Activated T-cell treated with anti-CD3 and anti-CD28 coated beads, Interleukin-2, amount 50 U/mL, for 48 hours (primary cell): ENCODE results near the gene ZDHHC11.

Source experiments
- DNase-seq, 2 experiments: peaks; one replicate each; pipeline ENCODE4 v3.0.0-alpha.2; 2020

ZDHHC11 gene, protein sequence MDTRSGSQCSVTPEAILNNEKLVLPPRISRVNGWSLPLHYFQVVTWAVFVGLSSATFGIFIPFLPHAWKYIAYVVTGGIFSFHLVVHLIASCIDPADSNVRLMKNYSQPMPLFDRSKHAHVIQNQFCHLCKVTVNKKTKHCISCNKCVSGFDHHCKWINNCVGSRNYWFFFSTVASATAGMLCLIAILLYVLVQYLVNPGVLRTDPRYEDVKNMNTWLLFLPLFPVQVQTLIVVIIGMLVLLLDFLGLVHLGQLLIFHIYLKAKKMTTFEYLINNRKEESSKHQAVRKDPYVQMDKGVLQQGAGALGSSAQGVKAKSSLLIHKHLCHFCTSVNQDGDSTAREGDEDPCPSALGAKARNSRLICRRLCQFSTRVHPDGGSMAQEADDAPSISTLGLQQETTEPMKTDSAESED

DNA sequence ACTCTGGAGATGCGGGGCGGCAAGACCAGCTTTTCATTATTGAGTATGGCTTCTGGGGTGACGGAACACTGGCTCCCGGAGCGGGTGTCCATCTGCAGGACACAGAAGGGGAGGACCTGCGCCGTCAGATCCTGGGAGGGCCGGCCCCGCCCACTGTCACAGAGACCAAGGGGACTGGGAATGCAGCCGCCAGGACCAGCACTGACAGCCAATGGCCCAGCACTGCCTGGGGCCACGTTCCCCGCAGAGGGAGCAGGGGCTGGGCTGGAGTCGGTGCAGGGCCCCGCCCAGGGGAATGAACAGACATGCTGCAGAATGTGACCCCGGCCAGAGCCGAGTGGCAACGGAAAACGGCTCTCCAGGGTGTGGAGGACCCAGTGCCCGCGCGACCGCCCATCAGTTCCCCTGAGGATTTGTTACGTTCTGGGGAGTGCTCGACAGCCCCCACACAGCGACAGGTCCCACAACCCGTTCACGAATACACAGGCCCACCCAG lies at the start of gene ZDHHC11:
ZDHHC11 (minus strand) TSS at position 476 of the 496 bp plus-strand sequence; CDS start at position 92, 384 bp downstream.
- no peak for DNase-seq

- DNase-seq: no peak
Measured at GRCh38 chr5:893711-894110, 42.9 kb upstream of the ZDHHC11 start.

- DNase-seq: no peak
Measured at GRCh38 chr5:893137-893506, 42.3 kb upstream of the ZDHHC11 start.

DNA sequence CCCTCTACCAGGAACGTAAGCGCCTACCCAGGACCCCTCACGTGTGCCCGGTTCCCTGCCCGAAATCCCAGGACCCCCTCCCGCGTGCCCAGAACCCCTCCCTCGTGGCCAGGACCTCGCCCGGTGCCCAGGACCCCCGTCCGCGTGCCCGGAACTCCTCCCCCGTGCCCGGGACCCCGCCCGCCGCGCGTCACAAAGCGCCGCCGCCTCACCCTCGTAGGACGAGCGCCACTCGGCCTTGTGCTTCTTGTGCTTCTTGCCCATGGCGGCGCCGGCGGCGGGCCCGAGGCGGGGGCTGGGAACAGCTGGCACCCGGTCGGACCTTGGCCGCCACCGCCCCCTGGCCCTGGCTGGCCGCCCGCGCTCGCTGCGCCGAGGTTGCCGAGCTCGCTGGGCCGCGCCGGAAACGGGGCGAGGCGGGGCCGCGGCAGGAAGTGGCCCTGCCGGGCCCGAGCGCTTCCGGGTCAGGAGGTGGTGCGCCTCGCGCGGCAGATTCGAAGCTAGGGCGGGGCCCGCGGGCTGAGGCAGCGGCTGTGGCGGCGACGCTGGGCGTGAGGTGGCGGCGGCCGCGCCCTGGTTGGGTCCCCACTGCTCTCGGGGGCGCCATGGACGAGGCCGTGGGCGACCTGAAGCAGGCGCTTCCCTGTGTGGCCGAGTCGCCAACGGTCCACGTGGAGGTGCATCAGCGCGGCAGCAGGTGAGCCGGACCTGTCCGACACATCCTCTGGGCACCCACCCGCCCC lies 41.8 kb upstream of the ZDHHC11 start, which contains the start of the genes BRD9 and TRIP13:
BRD9 (minus strand) TSS at position 408 of the 743 bp plus-strand sequence; CDS start at position 264, 144 bp downstream.
TRIP13 (plus strand) TSS at position 491 of the 743 bp plus-strand sequence; CDS start at position 606, 115 bp downstream.
- DNase-seq: peak; percentile 86 to 91

DNA sequence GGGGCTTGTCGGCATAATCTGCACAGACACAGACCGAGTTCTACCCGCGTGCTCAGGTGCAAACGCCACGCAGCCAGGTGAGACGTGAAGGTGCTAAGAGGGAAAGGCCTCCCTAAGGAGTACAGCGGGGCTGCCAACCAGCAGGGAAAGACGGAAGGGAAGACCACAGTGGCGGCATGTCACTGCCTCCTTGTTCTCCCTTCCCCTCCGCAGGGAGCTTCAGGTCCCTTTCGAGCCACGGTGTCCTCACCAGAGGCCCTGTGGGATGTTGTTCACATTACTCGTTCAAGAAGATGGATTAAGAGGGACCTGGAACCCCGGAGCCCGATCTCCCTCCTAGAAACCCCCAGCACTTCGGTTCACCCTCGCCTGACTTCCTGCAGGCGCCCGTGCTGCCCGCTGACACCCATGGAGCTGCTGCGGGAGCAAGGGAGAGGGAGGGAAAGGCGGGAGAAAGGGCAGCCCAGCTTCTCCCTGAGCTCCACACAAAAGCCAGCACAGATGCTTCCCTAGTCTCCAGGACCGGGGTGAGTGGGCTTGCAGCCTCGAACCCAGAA lies 41.1 kb upstream of the ZDHHC11 start:
- DNase-seq: peak in 1 of 2 experiments; percentile 42

DNA sequence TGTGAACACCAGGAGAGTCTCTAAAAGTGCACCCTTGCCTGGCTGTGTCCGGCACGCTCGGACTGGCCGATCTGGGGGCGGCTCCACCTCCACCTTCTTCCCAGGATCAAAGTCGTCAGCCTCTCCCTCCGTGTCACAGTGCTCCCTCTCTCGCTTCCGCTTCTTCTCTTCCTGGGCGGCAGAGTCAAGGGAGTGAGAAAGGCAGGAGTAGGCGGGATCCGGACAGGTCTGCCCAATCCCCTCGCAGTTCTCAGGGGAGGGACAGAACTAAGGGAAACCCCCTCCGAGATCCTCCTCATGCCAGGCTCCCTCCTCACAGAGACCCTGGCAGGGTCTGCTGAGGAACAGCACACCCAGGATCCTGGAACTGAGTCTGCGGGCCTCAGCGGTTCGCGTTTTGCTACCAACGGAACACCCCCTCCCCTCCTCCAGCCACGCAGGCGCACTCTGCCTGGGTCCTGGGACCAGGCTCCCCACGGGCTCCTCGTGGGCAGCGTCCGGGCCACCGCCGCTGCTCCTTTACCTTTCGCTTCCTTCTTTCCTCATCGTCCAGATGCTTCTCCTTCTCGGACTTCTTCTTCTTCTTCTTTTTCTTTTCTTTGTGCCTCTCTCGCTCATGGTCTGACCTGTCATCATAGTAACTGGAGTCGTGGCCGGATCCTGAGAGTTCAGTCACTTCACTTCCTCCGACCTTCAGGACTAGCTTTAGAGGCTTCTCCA lies 40.5 kb upstream of the ZDHHC11 start:
- DNase-seq: no peak

DNA sequence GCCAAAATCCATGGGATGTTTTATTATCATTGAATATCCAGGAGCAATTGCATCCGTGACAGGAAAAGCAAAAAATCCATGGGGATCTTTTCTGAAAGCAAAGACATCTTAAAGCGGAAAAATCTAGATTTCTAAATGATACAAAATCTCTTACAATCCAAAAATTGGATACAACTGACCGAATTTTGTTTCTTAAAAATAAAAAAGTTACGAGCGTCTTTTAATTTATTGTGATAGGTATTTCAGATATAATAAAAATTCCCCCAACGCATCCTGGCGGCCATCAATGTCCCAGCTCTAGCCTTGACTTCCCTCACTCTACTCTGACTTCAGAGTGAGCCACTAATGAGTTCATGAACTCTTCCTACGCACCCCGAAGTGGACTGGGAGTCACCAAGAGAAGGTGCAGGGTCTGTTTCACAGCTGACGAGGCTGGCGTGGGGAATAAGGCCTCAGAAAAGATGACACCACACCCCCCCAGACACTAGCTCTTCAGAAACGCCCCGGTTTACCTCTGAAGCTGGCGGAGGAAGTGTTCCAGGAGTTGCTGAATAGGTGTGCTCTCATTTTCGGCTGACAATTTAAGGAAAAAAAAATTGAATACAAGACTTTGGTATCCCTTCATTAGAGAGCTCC lies 38.4 kb upstream of the ZDHHC11 start:
- no peak for DNase-seq

- no peak for DNase-seq
Measured at GRCh38 chr5:888638-889035, 37.9 kb upstream of the ZDHHC11 start.

DNA sequence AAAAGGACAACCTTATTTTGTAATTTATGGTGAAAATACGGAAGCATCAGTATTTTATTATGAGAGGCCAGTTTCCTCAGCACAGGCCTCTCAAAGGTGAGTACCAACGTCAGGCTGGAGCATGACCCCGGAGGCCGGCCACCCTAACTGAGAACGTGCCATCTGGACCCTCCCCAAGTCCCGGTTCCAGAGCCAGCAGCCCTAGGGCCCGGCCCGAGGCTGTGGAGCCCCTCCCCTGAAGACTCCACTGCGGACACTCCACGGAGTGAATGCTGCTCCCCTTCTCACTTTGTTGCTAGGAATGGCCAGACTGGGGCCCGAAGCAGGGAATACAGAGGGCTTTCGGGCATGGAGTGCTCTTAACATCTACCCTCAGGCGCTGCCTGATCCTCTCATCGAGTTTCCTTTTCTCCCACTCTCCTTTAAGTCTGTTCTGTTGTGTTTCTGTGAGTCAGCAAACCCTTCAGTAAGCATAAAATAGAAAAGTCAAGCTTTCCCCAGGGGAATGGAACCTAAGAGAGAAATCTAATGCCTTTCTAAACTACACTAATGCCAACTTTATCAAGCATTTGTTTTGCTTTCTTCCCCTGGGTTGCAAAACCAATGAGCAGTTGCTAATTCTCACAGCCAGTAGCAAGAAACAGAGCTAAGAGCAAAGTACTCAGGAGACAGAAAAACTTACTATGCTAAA lies 37.3 kb upstream of the ZDHHC11 start:
- DNase-seq: no peak

DNA sequence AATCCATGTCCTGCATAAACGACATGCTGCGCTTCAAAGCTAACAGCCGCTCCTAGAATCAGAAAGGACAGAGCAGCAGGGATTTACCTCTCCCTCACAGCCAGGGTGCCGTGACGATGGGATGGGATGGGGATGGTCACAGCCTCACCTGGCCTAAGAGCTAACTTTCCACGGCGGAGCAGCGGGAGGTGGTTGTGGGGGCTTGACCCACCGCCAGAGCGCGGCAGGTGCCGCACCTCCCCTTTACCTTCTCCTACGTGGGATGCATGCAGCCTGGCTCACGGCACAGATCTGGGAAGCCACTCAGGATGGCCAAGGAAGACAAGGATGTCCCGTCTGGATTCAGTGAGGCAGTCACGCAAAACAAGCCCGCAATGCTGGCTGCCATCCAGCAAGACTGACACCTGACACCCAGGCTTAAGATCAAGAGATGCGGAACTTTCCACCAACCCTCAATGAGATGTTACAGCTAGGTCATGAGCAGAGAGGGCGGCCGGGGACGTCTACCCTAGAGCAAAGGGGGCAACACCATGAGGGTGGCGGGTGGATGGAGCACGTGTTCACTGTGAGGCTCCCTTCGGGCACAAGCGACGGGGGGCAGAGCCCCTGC lies 36.0 kb upstream of the ZDHHC11 start:
- DNase-seq: no peak

DNA sequence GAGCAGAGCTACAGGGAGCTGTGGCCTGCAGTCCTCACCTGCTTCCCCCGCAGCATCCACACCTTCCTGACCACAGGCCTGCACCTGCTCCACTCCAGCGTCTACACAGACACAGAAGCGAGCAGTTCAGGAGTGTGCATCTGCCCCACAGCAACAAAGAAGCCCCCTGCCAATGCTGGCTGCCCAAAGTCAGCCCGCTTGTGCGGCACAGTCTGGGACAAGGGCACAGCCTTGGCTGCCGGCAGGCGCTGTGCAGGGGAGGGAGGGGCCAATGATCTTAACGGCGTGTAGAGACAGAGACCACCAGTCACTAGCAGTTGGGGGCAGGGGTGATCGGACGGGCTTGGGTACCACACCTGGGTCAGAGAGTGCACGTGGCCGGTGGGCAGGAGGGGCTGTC lies 35.2 kb upstream of the ZDHHC11 start:
- DNase-seq: no peak

GRCh38 chr5:885529-885928 lies 34.7 kb upstream of the ZDHHC11 start:
- no peak for DNase-seq

DNA sequence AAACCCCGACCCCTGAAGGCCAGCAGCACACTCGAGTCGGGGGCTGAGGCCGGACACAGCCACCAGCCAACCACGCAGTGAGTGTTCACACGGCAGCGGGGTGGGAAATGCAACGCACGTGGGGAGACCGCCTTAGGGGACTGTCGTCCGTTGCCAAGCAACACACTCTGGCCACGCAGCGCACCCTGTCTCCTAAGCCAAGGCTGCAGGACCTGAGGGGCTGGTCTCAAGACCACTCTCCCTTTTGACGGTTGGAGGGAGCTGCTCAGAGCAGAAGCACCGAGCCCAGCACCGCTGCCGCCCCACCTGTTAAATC lies 34.3 kb upstream of the ZDHHC11 start:
- no peak for DNase-seq

GRCh38 chr5:884345-885126 lies 33.8 kb upstream of the ZDHHC11 start:
- no peak for DNase-seq

- no peak for DNase-seq
Measured at GRCh38 chr5:883475-884181, 32.8 kb upstream of the ZDHHC11 start.

DNA sequence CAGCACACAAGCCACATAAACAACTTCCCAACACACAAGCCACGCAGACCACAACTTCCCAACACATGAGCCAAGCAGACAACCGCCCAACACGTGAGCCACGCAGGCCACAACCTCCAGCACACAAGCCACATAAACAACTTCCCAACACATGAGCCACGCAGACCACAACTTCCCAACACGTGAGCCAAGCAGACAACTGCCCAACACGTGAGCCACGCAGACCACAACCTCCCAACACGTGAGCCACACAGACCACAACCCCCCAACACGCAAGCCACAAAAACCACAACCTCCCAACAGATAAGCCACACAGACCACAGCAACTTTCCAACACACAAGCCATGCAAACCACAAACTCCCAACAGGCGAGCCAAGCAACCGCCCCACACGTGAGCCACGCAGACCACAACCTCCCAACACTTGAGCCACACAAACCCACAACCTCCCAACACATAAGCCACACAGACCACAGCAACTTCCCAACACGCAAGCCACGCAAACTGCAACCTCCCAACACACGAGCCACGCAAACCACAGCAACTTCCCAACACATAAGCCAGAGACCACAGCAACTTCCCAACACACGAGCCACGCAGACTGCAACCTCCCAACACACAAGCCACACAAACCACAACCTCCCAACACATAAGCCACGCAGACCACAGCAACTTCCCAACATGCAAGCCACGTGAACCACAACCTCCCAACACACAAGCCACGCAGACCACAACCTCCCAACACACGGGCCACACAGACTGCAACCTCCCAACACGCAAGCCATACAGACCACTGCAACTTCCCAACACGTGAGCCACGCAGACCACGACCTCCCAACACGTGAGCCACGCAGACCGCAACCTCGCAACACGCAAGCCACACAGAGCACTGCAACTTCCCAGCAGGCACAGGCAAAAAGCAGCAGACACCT lies 31.7 kb upstream of the ZDHHC11 start:
- no peak for DNase-seq

- DNase-seq: no peak
Measured at GRCh38 chr5:881551-881935, 30.8 kb upstream of the ZDHHC11 start.

DNA sequence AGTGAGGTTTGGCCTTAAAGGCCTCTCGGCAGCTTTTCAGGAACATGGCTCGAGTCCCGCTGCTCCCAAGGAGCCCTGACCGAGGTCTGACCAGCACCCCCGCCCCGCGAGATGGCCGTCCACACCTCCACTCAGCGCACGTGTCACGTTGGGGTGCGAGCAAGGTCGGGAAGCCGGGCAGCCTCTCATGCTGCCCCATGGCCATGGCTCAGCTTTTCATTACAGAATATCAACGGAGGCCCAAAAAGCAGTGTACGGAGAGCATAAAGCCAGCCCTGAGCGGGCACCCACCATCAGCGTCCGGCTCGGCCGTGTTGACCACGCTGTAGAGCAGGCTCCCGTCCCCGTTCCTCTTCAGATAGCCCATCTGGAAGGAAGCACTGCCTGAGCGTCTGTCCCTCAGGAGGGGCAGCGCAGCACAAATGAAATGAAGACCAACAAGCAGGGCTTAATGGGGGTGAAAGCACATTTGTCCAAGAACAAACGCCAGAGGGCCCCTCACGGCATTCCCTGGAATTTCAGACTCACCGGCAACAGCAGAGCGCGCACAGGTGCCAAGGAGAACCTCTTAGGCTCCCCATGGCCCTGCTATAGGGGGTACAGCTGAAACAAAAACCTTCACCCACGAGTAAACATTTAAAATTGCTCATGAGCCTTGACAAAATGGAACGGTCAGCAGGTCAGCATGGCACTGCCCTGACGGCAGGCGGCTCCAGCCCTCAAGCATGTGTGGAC lies 30.2 kb upstream of the ZDHHC11 start:
- DNase-seq: no peak
